GM12872 (cell line): ENCODE results near the gene CCP110.

Experiments used
- CTCF ChIP-seq: IDR thresholded peaks from 3 replicates; pipeline ENCODE4 v1.5.1; 2011; ENCODE audit warnings: low read depth, mild to moderate bottlenecking, low read length, moderate library complexity; ENCODE audit not compliant: insufficient read depth

Gene CCP110

GRCh38 chr16:19523559-19524355 is at the start of gene CCP110:
TSS of gene CCP110 (plus strand) at chr16:19523942. CDS start at chr16:19527882, 3,940 bp downstream.
- TF ChIP-seq CTCF, result no peak

- TF ChIP-seq CTCF, result no peak
Measured at GRCh38 chr16:19474617-19475016, 49.1 kb upstream of the CCP110 start.

GRCh38 chr16:19478505-19478904 is 45.2 kb upstream of the CCP110 start:
- no peak for TF ChIP-seq CTCF

- no peak for TF ChIP-seq CTCF
Measured at GRCh38 chr16:19479302-19479721, 44.4 kb upstream of the CCP110 start.

GRCh38 chr16:19481296-19481695 is 42.4 kb upstream of the CCP110 start:
- no peak for TF ChIP-seq CTCF

- TF ChIP-seq CTCF, result no peak
Measured at GRCh38 chr16:19481769-19482168, 42.0 kb upstream of the CCP110 start.

- TF ChIP-seq CTCF, result no peak
Measured at GRCh38 chr16:19482291-19482690, 41.5 kb upstream of the CCP110 start.

GRCh38 chr16:19484096-19484495 is 39.6 kb upstream of the CCP110 start:
- TF ChIP-seq CTCF, result no peak
